Measurements from ENCODE around the gene PPP1R37.

DNA sequence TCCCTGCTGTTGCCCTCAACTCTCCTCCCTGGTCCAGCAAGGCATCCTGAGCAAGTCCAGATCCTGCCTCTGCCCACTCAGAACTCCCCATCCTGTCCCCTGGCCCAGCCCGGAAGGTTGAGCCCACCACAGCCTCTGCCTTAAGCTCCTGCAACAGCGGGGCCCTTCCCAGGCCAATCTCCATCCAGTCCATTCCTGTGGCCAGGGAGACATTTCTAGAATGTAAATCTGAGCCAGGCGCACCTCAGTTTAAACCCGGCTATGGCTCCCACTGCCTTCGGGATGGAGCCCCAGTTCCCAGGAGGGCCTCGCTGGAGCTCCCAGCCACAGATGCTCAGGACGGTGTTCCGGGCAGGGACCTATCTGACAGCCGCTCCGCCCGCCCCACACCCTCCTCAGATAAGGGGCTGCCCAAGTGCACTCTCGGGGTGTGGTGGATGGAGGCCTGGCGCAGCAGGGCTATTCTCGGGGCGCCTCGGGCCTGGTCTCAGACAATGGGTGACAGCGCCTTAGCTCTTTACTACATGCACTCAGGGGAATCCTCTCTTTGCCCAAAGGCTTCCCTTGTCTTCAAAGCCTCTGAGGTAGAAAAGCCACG, 79.7 kb downstream of the PPP1R37 start:
- TF ChIP-seq, protein P1, sequence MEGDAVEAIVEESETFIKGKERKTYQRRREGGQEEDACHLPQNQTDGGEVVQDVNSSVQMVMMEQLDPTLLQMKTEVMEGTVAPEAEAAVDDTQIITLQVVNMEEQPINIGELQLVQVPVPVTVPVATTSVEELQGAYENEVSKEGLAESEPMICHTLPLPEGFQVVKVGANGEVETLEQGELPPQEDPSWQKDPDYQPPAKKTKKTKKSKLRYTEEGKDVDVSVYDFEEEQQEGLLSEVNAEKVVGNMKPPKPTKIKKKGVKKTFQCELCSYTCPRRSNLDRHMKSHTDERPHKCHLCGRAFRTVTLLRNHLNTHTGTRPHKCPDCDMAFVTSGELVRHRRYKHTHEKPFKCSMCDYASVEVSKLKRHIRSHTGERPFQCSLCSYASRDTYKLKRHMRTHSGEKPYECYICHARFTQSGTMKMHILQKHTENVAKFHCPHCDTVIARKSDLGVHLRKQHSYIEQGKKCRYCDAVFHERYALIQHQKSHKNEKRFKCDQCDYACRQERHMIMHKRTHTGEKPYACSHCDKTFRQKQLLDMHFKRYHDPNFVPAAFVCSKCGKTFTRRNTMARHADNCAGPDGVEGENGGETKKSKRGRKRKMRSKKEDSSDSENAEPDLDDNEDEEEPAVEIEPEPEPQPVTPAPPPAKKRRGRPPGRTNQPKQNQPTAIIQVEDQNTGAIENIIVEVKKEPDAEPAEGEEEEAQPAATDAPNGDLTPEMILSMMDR (conservative IDR thresholded peaks at IDR 0.05 in 1 of 2, IDR thresholded peaks at IDR 0.05 in 1 of 2; ENCODE audit: low read depth in 1 of 2, low read length in 2 of 2) = no peak
- no peak for TF ChIP-seq EZH2 (IDR thresholded peaks at IDR 0.05; ENCODE audit: low read length, missing control alignments)

All from fibroblast of lung (primary cell).